ENCODE results near the gene BCAS3. TPM values are rescaled to one million over a fixed set of nuclear protein-coding genes. Genes with fewer than 3 reads are reported as not detected.

The BCAS3 gene
- total and polyA plus RNA-seq, 2 experiments from 2014 or later: 18.0 to 20.2 TPM

DNA sequence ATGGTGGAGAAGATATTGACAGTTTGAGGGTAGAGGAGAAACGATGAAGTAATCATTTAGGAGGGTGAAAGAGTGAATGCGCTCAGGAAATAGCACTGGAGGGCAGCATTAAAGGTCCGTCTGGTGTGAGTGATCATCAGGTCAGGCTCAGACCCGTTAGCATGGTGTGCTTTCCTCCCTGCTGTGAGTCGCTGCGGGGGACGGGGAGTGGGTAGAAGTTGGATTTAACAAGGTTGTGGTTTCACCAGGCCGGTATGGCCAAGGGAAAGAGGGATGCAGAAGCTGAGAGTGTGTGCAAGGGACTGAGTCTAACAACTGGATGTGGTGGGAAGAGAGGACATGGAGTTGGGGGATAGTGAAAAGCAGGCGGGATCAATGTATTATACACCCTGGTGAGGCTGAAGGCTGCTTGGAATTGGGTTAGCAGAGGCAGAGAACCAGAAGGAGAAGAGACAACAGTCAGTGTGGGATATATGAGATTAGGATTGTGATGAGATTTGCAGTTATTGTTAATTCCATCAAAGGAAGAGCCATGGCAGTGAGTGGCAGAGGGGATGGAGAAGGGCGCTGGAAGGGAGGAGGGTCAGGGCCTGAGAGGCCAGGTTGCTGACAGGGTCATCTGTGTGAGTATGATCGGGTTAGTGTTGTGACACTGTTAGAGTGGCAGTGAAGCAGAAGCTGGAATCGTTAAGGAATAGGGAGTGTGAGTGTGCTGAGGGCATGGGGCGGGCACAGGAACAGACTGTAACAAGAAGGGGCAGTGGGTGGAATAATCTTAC lies 663.0 kb downstream of the BCAS3 start:
- TF ChIP-seq EZH2phosphoT487 (IDR thresholded peaks at IDR 0.05; ENCODE audit: insufficient read depth, low read depth) (no peak), EZH2 (IDR thresholded peaks at IDR 0.05; ENCODE audit: insufficient read depth, poor library complexity, severe bottlenecking) (no peak)
- H3K9me2 ChIP-seq (ENCODE audit: insufficient read depth): no peaks in the 10 kb centered on the region
- no peaks in the 10 kb centered on the region for H3K27me3 ChIP-seq (replicated peaks; ENCODE audit: insufficient read depth)
- WGBS, 2 experiments (ENCODE audit: low coverage in 1 of 2, low lambda C conversion rate in 2 of 2, missing lambda C conversion rate in 2 of 2): 83 to 90% methylated on average over 13 of the region's 13 CpGs
- no peaks in the 10 kb centered on the region for H3K9me3 ChIP-seq (ENCODE audit: low read depth)
- H3K36me3 ChIP-seq (ENCODE audit: low read depth): no peaks in the 10 kb centered on the region
- H3K4me1 ChIP-seq (ENCODE audit: insufficient read depth): peaks cover 19% of the 10 kb centered on the region
- no peak overlapping the region for H3K27ac ChIP-seq
- no peak overlapping the region for H3K4me2 ChIP-seq (ENCODE audit: unreplicated experiment)
- DNase-seq: no peak
- no peak overlapping the region for H2AFZ ChIP-seq
- no peak overlapping the region for H3K9ac ChIP-seq
- H3F3A ChIP-seq (ENCODE audit: insufficient read depth): peaks cover 21% of the 10 kb centered on the region
- no peak overlapping the region for H3K4me3 ChIP-seq
- in situ Hi-C loops (cut with MboI): no loop called here
- no peaks in the 10 kb centered on the region for H3K79me2 ChIP-seq (ENCODE audit: insufficient read depth)
- H4K20me1 ChIP-seq (ENCODE audit: insufficient read depth): no peaks in the 10 kb centered on the region

DNA sequence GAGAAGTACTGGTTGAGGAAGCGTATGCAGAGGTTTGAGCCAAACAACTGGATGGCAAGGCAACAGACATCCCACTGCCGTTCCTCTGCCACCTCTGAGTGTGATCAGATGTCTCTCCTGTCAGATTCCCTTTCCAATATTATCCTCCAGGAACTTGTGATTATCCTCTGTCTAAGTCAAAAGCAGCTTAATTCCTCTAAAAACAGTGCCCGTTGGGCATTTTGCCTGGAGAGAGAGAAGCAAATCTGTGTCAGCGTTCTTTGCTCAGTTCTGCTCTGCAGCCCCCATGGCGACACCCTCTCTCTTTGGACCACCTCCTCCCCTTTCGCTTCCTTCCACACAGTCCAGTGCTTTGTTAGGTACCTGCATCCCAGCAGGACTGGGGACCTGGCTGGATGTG lies 665.9 kb downstream of the BCAS3 start:
- H3K9me2 ChIP-seq (ENCODE audit: insufficient read depth): no peaks in the 10 kb centered on the region
- no peak overlapping the region for H2AFZ ChIP-seq
- no peak overlapping the region for H3K27ac ChIP-seq
- no peak for TF ChIP-seq EZH2phosphoT487 (IDR thresholded peaks at IDR 0.05; ENCODE audit: insufficient read depth, low read depth)
- TF ChIP-seq EZH2 (IDR thresholded peaks at IDR 0.05; ENCODE audit: insufficient read depth, poor library complexity, severe bottlenecking): no peak
- H3K79me2 ChIP-seq (ENCODE audit: insufficient read depth): no peaks in the 10 kb centered on the region
- H3F3A ChIP-seq (ENCODE audit: insufficient read depth): peaks cover 14% of the 10 kb centered on the region
- H3K4me1 ChIP-seq (ENCODE audit: insufficient read depth): peaks cover 9% of the 10 kb centered on the region
- no peak overlapping the region for H3K4me3 ChIP-seq
- no peaks in the 10 kb centered on the region for H3K9me3 ChIP-seq (ENCODE audit: low read depth)
- no peaks in the 10 kb centered on the region for H3K36me3 ChIP-seq (ENCODE audit: low read depth)
- WGBS, 2 experiments (ENCODE audit: low coverage in 1 of 2, low lambda C conversion rate in 2 of 2, missing lambda C conversion rate in 2 of 2): 77% methylated on average over 6 of the region's 6 CpGs
- H3K27me3 ChIP-seq (replicated peaks; ENCODE audit: insufficient read depth): no peaks in the 10 kb centered on the region
- in situ Hi-C loops (cut with MboI): no loop called here
- H4K20me1 ChIP-seq (ENCODE audit: insufficient read depth): no peaks in the 10 kb centered on the region
- DNase-seq: no peak
- H3K4me2 ChIP-seq (ENCODE audit: unreplicated experiment): no peak overlapping the region
- H3K9ac ChIP-seq: no peak overlapping the region

DNA sequence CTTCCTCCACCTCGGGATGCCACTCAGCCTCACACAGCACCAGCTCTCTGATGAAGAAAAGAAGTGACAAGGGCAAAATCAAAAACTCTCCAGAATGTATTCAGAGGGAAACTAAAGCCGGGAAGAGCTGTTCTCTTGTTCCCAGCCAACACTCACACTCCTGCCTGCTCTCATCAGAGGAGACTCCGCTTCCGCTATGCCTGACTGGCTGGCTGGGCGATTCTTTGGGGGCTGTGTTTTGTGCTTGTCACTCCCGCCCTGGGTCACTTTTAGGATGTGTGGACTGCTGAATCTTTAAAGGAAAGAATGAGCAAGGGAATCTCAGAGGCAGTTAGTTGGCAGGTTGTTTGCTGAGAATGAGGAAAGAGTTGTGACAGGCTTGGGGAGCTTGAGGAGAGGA lies 667.4 kb downstream of the BCAS3 start:
- no peak overlapping the region for H3K4me2 ChIP-seq (ENCODE audit: unreplicated experiment)
- H3K9me2 ChIP-seq (ENCODE audit: insufficient read depth): no peaks in the 10 kb centered on the region
- in situ Hi-C loops (cut with MboI): no loop called here
- no peak for DNase-seq
- no peaks in the 10 kb centered on the region for H4K20me1 ChIP-seq (ENCODE audit: insufficient read depth)
- H3K9ac ChIP-seq: no peak overlapping the region
- H3K79me2 ChIP-seq (ENCODE audit: insufficient read depth): no peaks in the 10 kb centered on the region
- no peaks in the 10 kb centered on the region for H3K27me3 ChIP-seq (replicated peaks; ENCODE audit: insufficient read depth)
- no peak overlapping the region for H3K27ac ChIP-seq
- no peaks in the 10 kb centered on the region for H3K36me3 ChIP-seq (ENCODE audit: low read depth)
- no peaks in the 10 kb centered on the region for H3F3A ChIP-seq (ENCODE audit: insufficient read depth)
- H3K9me3 ChIP-seq (ENCODE audit: low read depth): no peaks in the 10 kb centered on the region
- no peak for TF ChIP-seq EZH2phosphoT487 (IDR thresholded peaks at IDR 0.05; ENCODE audit: insufficient read depth, low read depth)
- TF ChIP-seq EZH2 (IDR thresholded peaks at IDR 0.05; ENCODE audit: insufficient read depth, poor library complexity, severe bottlenecking): no peak
- no peaks in the 10 kb centered on the region for H3K4me1 ChIP-seq (ENCODE audit: insufficient read depth)
- WGBS, 2 experiments (ENCODE audit: low coverage in 1 of 2, low lambda C conversion rate in 2 of 2, missing lambda C conversion rate in 2 of 2): 95 to 98% methylated on average over 6 of the region's 6 CpGs
- no peak overlapping the region for H2AFZ ChIP-seq
- no peak overlapping the region for H3K4me3 ChIP-seq

DNA sequence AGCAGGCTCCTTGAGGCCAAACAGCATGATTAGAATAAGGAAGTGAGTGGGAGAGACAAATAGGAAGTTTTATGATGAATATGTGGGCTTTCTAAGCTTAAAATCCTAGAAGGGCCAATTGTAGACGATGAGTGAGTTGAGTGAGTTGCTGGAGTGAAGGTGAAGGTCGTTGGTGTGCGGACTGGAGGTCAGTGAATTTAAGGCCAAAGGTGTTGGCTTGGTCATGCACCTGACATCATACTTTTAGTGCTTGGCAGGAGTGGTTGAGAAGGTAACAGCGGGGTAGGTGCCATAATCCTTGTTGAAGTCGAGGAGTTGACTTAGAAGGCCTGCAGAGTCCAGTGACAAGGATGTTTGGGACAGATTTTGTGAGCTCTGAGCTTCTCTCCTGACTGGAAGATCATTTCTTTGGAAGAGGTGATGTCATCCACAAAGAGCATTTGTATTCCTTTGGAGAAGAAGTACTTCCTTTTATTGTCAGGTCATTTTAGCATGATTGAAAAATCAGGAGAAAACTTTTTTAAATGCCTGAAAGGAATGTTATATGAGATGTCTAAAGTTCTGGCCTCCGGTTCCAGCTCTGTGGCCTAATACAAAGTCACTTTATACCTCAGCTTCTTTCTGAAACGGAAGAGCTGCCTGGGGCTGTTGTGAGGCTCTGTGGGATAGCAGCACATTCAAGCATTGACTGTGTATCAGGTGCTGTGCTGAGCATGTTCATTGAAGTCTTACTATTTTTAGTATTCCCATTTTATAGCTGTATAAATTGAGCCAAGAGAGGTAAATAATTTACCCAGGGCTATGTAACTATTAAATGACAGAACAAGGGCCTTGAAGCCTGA lies 668.4 kb downstream of the BCAS3 start:
- no peak overlapping the region for H3K27ac ChIP-seq
- no peak for DNase-seq
- no peaks in the 10 kb centered on the region for H3K9me2 ChIP-seq (ENCODE audit: insufficient read depth)
- no peaks in the 10 kb centered on the region for H3K27me3 ChIP-seq (replicated peaks; ENCODE audit: insufficient read depth)
- H3K9ac ChIP-seq: no peak overlapping the region
- no peaks in the 10 kb centered on the region for H4K20me1 ChIP-seq (ENCODE audit: insufficient read depth)
- no peaks in the 10 kb centered on the region for H3K9me3 ChIP-seq (ENCODE audit: low read depth)
- H3K36me3 ChIP-seq (ENCODE audit: low read depth): no peaks in the 10 kb centered on the region
- 96 to 97% methylated on average over 7 of the region's 7 CpGs for WGBS, 2 experiments (ENCODE audit: low coverage in 1 of 2, low lambda C conversion rate in 2 of 2, missing lambda C conversion rate in 2 of 2)
- H3K4me2 ChIP-seq (ENCODE audit: unreplicated experiment): no peak overlapping the region
- 0 out of 2 replicates have a peak, but pooled peaks cover 3% of the 10 kb centered on the region for H3F3A ChIP-seq (ENCODE audit: insufficient read depth)
- no peaks in the 10 kb centered on the region for H3K79me2 ChIP-seq (ENCODE audit: insufficient read depth)
- H3K4me3 ChIP-seq: no peak overlapping the region
- H2AFZ ChIP-seq: no peak overlapping the region
- TF ChIP-seq EZH2phosphoT487 (IDR thresholded peaks at IDR 0.05; ENCODE audit: insufficient read depth, low read depth): no peak
- TF ChIP-seq EZH2 (IDR thresholded peaks at IDR 0.05; ENCODE audit: insufficient read depth, poor library complexity, severe bottlenecking): no peak
- no peaks in the 10 kb centered on the region for H3K4me1 ChIP-seq (ENCODE audit: insufficient read depth)
- in situ Hi-C loops (cut with MboI): no loop called here
